Astrocyte (in vitro differentiated cells and primary cell): ENCODE data around the gene TLX1. TPM values are rescaled to one million over a fixed set of nuclear protein-coding genes. Genes with fewer than 3 reads are reported as not detected.

Source experiments
- DNase-seq: peaks from one replicate; pipeline ENCODE4 v3.0.0-alpha.2; 2010; ENCODE audit warnings: low read depth
- FAIRE-seq: peaks from 2 replicates; lab custom pipeline; 2011; peaks lifted over from hg19 to GRCh38; lab: Jason Lieb, UNC
- H2AFZ ChIP-seq: 2 replicates; pipeline ENCODE4 v1.6.0; 2012; ENCODE audit warnings: low read depth, low read length, inconsistent platforms
- H3K27ac ChIP-seq: 2 replicates; pipeline ENCODE4 v1.5.1; 2011; ENCODE audit warnings: low read depth, low read length, inconsistent platforms
- H3K27me3 ChIP-seq: 2 replicates; pipeline ENCODE4 v1.6.0; 2011; ENCODE audit warnings: low read length, inconsistent platforms; ENCODE audit not compliant: insufficient read depth
- H3K36me3 ChIP-seq: 2 replicates; pipeline ENCODE4 v1.5.1; 2011; ENCODE audit warnings: low read length, inconsistent platforms; ENCODE audit not compliant: insufficient read depth
- H3K4me1 ChIP-seq: 2 replicates; pipeline ENCODE4 v1.5.1; 2011; ENCODE audit warnings: low read length, inconsistent platforms; ENCODE audit not compliant: insufficient read depth
- H3K4me2 ChIP-seq: 2 replicates; pipeline ENCODE4 v1.6.0; 2012; ENCODE audit warnings: low read length, inconsistent platforms
- H3K4me3 ChIP-seq: 2 replicates; pipeline ENCODE4 v1.5.1; 2011; ENCODE audit warnings: low read depth, mild to moderate bottlenecking, low read length, inconsistent platforms; ENCODE audit not compliant: insufficient read depth
- H3K79me2 ChIP-seq: 2 replicates; pipeline ENCODE4 v1.6.0; 2012; ENCODE audit warnings: mild to moderate bottlenecking, low read length, inconsistent platforms; ENCODE audit not compliant: insufficient read depth
- H3K9ac ChIP-seq: 2 replicates; pipeline ENCODE4 v1.6.0; 2012; ENCODE audit warnings: mild to moderate bottlenecking, low read length, inconsistent platforms
- H3K9me3 ChIP-seq: 2 replicates; pipeline ENCODE4 v1.5.1; 2012; ENCODE audit warnings: low read depth, mild to moderate bottlenecking, low read length, inconsistent platforms; ENCODE audit not compliant: insufficient read depth
- H4K20me1 ChIP-seq: 2 replicates; pipeline ENCODE4 v1.6.0; 2012; ENCODE audit warnings: low read length, inconsistent platforms; ENCODE audit not compliant: insufficient read depth
- H3K27ac Mint-ChIP-seq: one replicate; pipeline ENCODE4 v1.8.0; 2021; ENCODE audit warnings: mild to moderate bottlenecking, mixed read lengths; ENCODE audit not compliant: unreplicated experiment
- H3K27me3 Mint-ChIP-seq: one replicate; pipeline ENCODE4 v1.8.0; 2021; ENCODE audit warnings: low read depth, mixed read lengths; ENCODE audit not compliant: unreplicated experiment
- H3K36me3 Mint-ChIP-seq: one replicate; pipeline ENCODE4 v1.8.0; 2021; ENCODE audit warnings: low read depth, mixed read lengths; ENCODE audit not compliant: unreplicated experiment
- H3K4me1 Mint-ChIP-seq: one replicate; pipeline ENCODE4 v1.8.0; 2021; ENCODE audit warnings: low read depth, mixed read lengths; ENCODE audit not compliant: unreplicated experiment
- H3K4me3 Mint-ChIP-seq: one replicate; pipeline ENCODE4 v1.8.0; 2021; ENCODE audit warnings: mild to moderate bottlenecking, moderate library complexity, mixed read lengths; ENCODE audit not compliant: unreplicated experiment
- H3K9me3 Mint-ChIP-seq: one replicate; pipeline ENCODE4 v1.8.0; 2021; ENCODE audit warnings: mild to moderate bottlenecking, mixed read lengths; ENCODE audit not compliant: unreplicated experiment
- CTCF ChIP-seq: IDR thresholded peaks from 2 replicates; pipeline ENCODE4 v1.5.1; 2011; ENCODE audit warnings: low read depth, mild to moderate bottlenecking, inconsistent platforms, low read length, moderate library complexity; ENCODE audit not compliant: insufficient read depth
- EZH2 ChIP-seq: IDR thresholded peaks from 2 replicates; pipeline ENCODE4 v1.6.1; 2012; ENCODE audit warnings: mild to moderate bottlenecking, low read length, inconsistent platforms; ENCODE audit not compliant: insufficient read depth
- total RNA-seq: library from RNA; stranded (reverse); gene quantifications from 2 replicates; pipeline ENCODE4 v1.2.1, GENCODE V29; 2021

Gene TLX1
- total RNA-seq, 1 donor from 2014 or later = not detected

DNA sequence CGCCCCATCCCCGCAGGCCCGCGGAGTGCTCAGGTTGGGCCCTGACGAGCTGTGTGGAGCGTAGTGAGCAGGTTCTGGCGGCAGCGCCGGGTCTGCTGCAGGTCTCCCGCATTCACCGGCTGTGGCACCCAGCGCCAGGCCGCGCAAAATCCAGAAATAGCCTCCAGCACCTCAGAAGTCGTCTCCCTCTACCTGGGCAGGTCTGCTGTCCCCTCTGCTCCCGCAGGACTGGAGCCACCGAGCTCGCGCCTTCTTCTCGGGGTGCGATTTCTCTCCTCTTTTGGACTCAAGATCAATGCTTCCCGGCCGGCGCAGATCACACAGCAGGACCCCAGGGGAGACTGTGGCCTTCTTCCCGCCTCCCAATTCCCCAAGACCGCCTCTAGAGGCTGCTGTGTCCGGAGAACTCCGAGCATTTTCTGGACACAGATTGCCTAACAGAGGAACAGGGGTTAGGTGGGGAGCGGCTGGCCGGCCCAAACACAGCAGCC is 8.4 kb downstream of the TLX1 start:
- no peaks in the 10 kb centered on the region for H3K79me2 ChIP-seq
- no peaks in the 10 kb centered on the region for H3K36me3 ChIP-seq
- H3K27ac Mint-ChIP-seq = no peak overlapping the region
- H3K27ac ChIP-seq = no peak overlapping the region
- no peak overlapping the region for H3K9ac ChIP-seq
- no peak overlapping the region for H3K4me3 Mint-ChIP-seq
- H3K4me3 ChIP-seq = no peak overlapping the region
- no peaks in the 10 kb centered on the region for H3K9me3 ChIP-seq
- H3K36me3 Mint-ChIP-seq = peaks cover 5% of the 10 kb centered on the region
- peaks cover 14% of the 10 kb centered on the region for H3K9me3 Mint-ChIP-seq
- peaks cover 95% of the 10 kb centered on the region for H3K27me3 ChIP-seq
- FAIRE-seq (no peak), DNase-seq (no peak)
- peaks cover 8% of the 10 kb centered on the region for H3K4me1 Mint-ChIP-seq
- no peak overlapping the region for H3K4me2 ChIP-seq
- no peak overlapping the region for H2AFZ ChIP-seq
- H3K4me1 ChIP-seq = peaks cover 4% of the 10 kb centered on the region
- TF ChIP-seq CTCF (peak; percentile 8), EZH2 (no peak)
- peaks cover 87% of the 10 kb centered on the region for H3K27me3 Mint-ChIP-seq
- peaks cover 18% of the 10 kb centered on the region for H4K20me1 ChIP-seq

- peaks cover 8% of the 10 kb centered on the region for H3K4me1 Mint-ChIP-seq
- H3K36me3 ChIP-seq = no peaks in the 10 kb centered on the region
- H4K20me1 ChIP-seq = peaks cover 16% of the 10 kb centered on the region
- H3K27ac Mint-ChIP-seq = no peak overlapping the region
- H2AFZ ChIP-seq = no peak overlapping the region
- H3K9me3 Mint-ChIP-seq = peaks cover 14% of the 10 kb centered on the region
- H3K9me3 ChIP-seq = no peaks in the 10 kb centered on the region
- peaks cover 2% of the 10 kb centered on the region for H3K4me1 ChIP-seq
- peak; percentile 98 for TF ChIP-seq EZH2
- no peak for TF ChIP-seq CTCF
- no peak overlapping the region for H3K27ac ChIP-seq
- DNase-seq = no peak
- H3K4me3 ChIP-seq = no peak overlapping the region
- H3K4me2 ChIP-seq = no peak overlapping the region
- H3K36me3 Mint-ChIP-seq = peaks cover 5% of the 10 kb centered on the region
- peaks cover 95% of the 10 kb centered on the region for H3K27me3 ChIP-seq
- H3K79me2 ChIP-seq = no peaks in the 10 kb centered on the region
- H3K27me3 Mint-ChIP-seq = peaks cover 86% of the 10 kb centered on the region
- no peak overlapping the region for H3K4me3 Mint-ChIP-seq
- no peak overlapping the region for H3K9ac ChIP-seq
- no peak for FAIRE-seq
These were observed 9.2 kb downstream of the TLX1 start for GRCh38 chr10:101140084-101140949.
